Activated CD4-positive, alpha-beta memory T cell treated with anti-CD3 and anti-CD28 coated beads for 36 hours (primary cell): Measurements from ENCODE around the gene ANGEL2. TPM values are rescaled to one million over a fixed set of nuclear protein-coding genes. Genes with fewer than 3 reads are reported as not detected.

Source experiments
- CTCF ChIA-PET: fragments of 350-600 bp; sonication (Branson Sonifier 250); formaldehyde crosslinking; loops from one replicate; lab custom pipeline; 2021; ENCODE audit warnings: antibody characterized with exemption, inconsistent platforms; lab: Charles Lee
- POLR2A ChIA-PET: fragments of 350-600 bp; sonication (Branson Sonifier 250); formaldehyde crosslinking; loops from one replicate; lab custom pipeline; 2021; ENCODE audit warnings: antibody characterized with exemption; lab: Charles Lee
- DNase-seq: peaks from one replicate; pipeline ENCODE4 v3.0.0-alpha.2; 2020
- H3K27ac Mint-ChIP-seq: one replicate; pipeline ENCODE4 v1.8.0; 2021; ENCODE audit warnings: mixed read lengths
- H3K27me3 Mint-ChIP-seq: one replicate; pipeline ENCODE4 v1.8.0; 2021; ENCODE audit warnings: mixed read lengths
- H3K36me3 Mint-ChIP-seq: one replicate; pipeline ENCODE4 v1.8.0; 2021; ENCODE audit warnings: mixed read lengths
- H3K4me1 Mint-ChIP-seq: one replicate; pipeline ENCODE4 v1.8.0; 2021; ENCODE audit warnings: low read depth, mixed read lengths
- H3K4me3 Mint-ChIP-seq: one replicate; pipeline ENCODE4 v1.8.0; 2021; ENCODE audit warnings: mild to moderate bottlenecking, mixed read lengths
- H3K9me3 Mint-ChIP-seq: one replicate; pipeline ENCODE4 v1.8.0; 2021; ENCODE audit warnings: mixed read lengths
- intact Hi-C: fragments of 100-400 bp; cut with micrococcal nuclease; formaldehyde crosslinking; loops from one replicate; pipeline ENCODE4 v1.15.1; 2023
- total RNA-seq, 2 experiments: library from RNA; stranded (reverse); gene quantifications; one replicate each; pipeline ENCODE4 v1.2.3, GENCODE V29; 2021

ANGEL2 gene
- total RNA-seq, 2 experiments from 2014 or later: 41.3 to 46.4 TPM

- CTCF ChIA-PET: interaction anchor here (0.7 kb wide), 1 partner anchor 546 kb away, joined by 3 read pairs; no protein-coding TSS in a partner anchor
These were observed 70.1 kb downstream of the ANGEL2 start for GRCh38 chr1:212945463-212946160.

GRCh38 chr1:212945056-212945455 is 70.6 kb downstream of the ANGEL2 start:
- ChIA-PET POLR2A (no interaction called here), CTCF (interaction anchor here (0.7 kb wide), 1 partner anchor 545 kb away, joined by 3 read pairs; no protein-coding TSS in a partner anchor)
- Mint-ChIP-seq H3K27me3 (peaks cover 11% of the 10 kb centered on the region), H3K27ac (no peak overlapping the region), H3K9me3 (peaks cover 7% of the 10 kb centered on the region), H3K4me3 (no peak overlapping the region), H3K36me3 (no peaks in the 10 kb centered on the region), H3K4me1 (peaks cover under 1% of the 10 kb centered on the region)
- intact Hi-C loops: no loop called here
- no peak for DNase-seq

More at GRCh38 chr1:212945463-212946160, 70.1 kb downstream of the ANGEL2 start:
- DNase-seq: no peak
- Mint-ChIP-seq H3K27ac (no peak overlapping the region), H3K4me1 (peaks cover 3% of the 10 kb centered on the region), H3K4me3 (no peak overlapping the region), H3K27me3 (peaks cover 16% of the 10 kb centered on the region), H3K9me3 (peaks cover 3% of the 10 kb centered on the region), H3K36me3 (no peaks in the 10 kb centered on the region)
- POLR2A ChIA-PET: no interaction called here
- intact Hi-C loops: no loop called here

- H3K27me3 Mint-ChIP-seq: peaks cover 4% of the 10 kb centered on the region
- H3K4me1 Mint-ChIP-seq: no peaks in the 10 kb centered on the region
- ChIA-PET CTCF (interaction anchor here (1.2 kb wide), 1 partner anchor 50 kb away, joined by 3 read pairs; no protein-coding TSS in a partner anchor), POLR2A (no interaction called here)
- no peak overlapping the region for H3K27ac Mint-ChIP-seq
- no peaks in the 10 kb centered on the region for H3K36me3 Mint-ChIP-seq
- no peak for DNase-seq
- H3K4me3 Mint-ChIP-seq: no peak overlapping the region
- intact Hi-C loops: no loop called here
- H3K9me3 Mint-ChIP-seq: peaks cover 7% of the 10 kb centered on the region
These were observed 71.3 kb downstream of the ANGEL2 start for GRCh38 chr1:212944229-212944901.

- Mint-ChIP-seq H3K36me3 (no peaks in the 10 kb centered on the region), H3K4me3 (no peak overlapping the region), H3K27me3 (peaks cover 1% of the 10 kb centered on the region), H3K27ac (no peak overlapping the region), H3K9me3 (peaks cover 6% of the 10 kb centered on the region), H3K4me1 (no peaks in the 10 kb centered on the region)
- ChIA-PET CTCF (interaction anchor here (1.2 kb wide), 1 partner anchor 51 kb away, joined by 3 read pairs; no protein-coding TSS in a partner anchor), POLR2A (no interaction called here)
- no peak for DNase-seq
- intact Hi-C loops: no loop called here
These were observed 72.3 kb downstream of the ANGEL2 start for GRCh38 chr1:212943393-212943710.

- POLR2A ChIA-PET: no interaction called here
- Mint-ChIP-seq H3K27me3 (peaks cover 1% of the 10 kb centered on the region), H3K27ac (no peak overlapping the region), H3K4me3 (no peak overlapping the region), H3K4me1 (no peaks in the 10 kb centered on the region), H3K36me3 (no peaks in the 10 kb centered on the region), H3K9me3 (peaks cover 3% of the 10 kb centered on the region)
- CTCF ChIA-PET: interaction anchor here (0.6 kb wide), 1 partner anchor 275 kb away, joined by 3 read pairs; no protein-coding TSS in a partner anchor
- DNase-seq: no peak
- intact Hi-C loops: no loop called here
These were observed 72.8 kb downstream of the ANGEL2 start for GRCh38 chr1:212942679-212943392.

Other genes starting within 250 kb of the ANGEL2 start
- gene NSL1, start 224.1 kb downstream of the ANGEL2 start, total RNA-seq: 10 to 100 TPM; 39.8 to 41.8 TPM
- gene TATDN3, start 224.0 kb downstream of the ANGEL2 start, total RNA-seq: 10 to 100 TPM; 19.2 to 20.7 TPM
- gene SPATA45, start 168.2 kb downstream of the ANGEL2 start, total RNA-seq: under 1 TPM in 1 of 2 experiments, not detected in 1; 0.51 TPM
- gene FLVCR1, start 157.6 kb downstream of the ANGEL2 start, total RNA-seq: 10 to 100 TPM; 12.4 to 12.6 TPM
- under 1 TPM; 0.57 to 0.63 TPM for gene VASH2, start 65.3 kb downstream of the ANGEL2 start, total RNA-seq
- 1 to 10 TPM; 5.9 to 6.7 TPM for gene RPS6KC1, start 35.4 kb upstream of the ANGEL2 start, total RNA-seq